Testis (tissue), 3 donors: ENCODE data around the gene TBC1D10A. TPM values are rescaled to one million over a fixed set of nuclear protein-coding genes. Genes with fewer than 3 reads are reported as not detected.

Source experiments
- DNase-seq: peaks from one replicate; pipeline ENCODE4 v3.0.0-alpha.2; 2019
- H3K27ac ChIP-seq, 2 donors: fragments of 200-600 bp; sonication (generic); one replicate each; pipeline ENCODE4 v1.5.1; 2019
- H3K27me3 ChIP-seq: fragments of 200-600 bp; sonication (generic); one replicate; pipeline ENCODE4 v1.5.1; 2019
- H3K36me3 ChIP-seq: fragments of 200-600 bp; sonication (generic); one replicate; pipeline ENCODE4 v1.5.1; 2017; ENCODE audit warnings: low read depth; ENCODE audit errors: missing control alignments
- H3K4me1 ChIP-seq: fragments of 200-600 bp; sonication (generic); one replicate; pipeline ENCODE4 v1.5.1; 2019
- H3K4me3 ChIP-seq, 2 donors: fragments of 200-600 bp; sonication (generic); one replicate each; pipeline ENCODE4 v1.5.1; 2017 to 2019
- H3K9me3 ChIP-seq: fragments of 200-600 bp; sonication (generic); one replicate; pipeline ENCODE4 v1.5.1; 2017
- CTCF ChIP-seq, 3 experiments: fragments of 450-650 bp in 2 of 3; fragments of 200-600 bp in 1 of 3; sonication (generic) in 1 of 3; IDR thresholded peaks; one replicate each; pipeline ENCODE4 v1.5.1; 2016 to 2019; ENCODE audit warnings: antibody characterized with exemption in 3 of 3, mild to moderate bottlenecking in 2 of 3, moderate library complexity in 1 of 3
- POLR2A ChIP-seq: fragments of 450-650 bp; IDR thresholded peaks from one replicate; pipeline ENCODE4 v1.6.1; 2017; ENCODE audit warnings: antibody characterized with exemption, mild to moderate bottlenecking, moderate library complexity
- WGBS, 2 donors: methylation state at CpG; one replicate each; pipeline ENCODE4 v1.1.5; 2018; 5-methylcytosine and 5-hydroxymethylcytosine counted together
- intact Hi-C: fragments of 100-400 bp; cut with DNase I; formaldehyde crosslinking; loops from one replicate; pipeline ENCODE4 v1.15.1; 2023; ENCODE audit warnings: low total_unique reads
- polyA plus RNA-seq: library from polyadenylated mRNA; stranded (reverse); fragments of 350-450 nt; fragmentation: Illumina TruSeq; extraction: RNeasy Lipid Tissue Mini Kit (QIAGEN cat#74804); gene quantifications from one replicate; pipeline ENCODE4 v1.2.3, GENCODE V29; 2014; ENCODE audit warnings: low read depth, low replicate concordance; ENCODE audit not compliant: insufficient read depth
- total RNA-seq, 2 donors: library from RNA; depleted of rRNA; stranded (reverse); fragments of >200 nt; gene quantifications; one replicate each; pipeline ENCODE4 v1.2.3, GENCODE V29; 2016

TBC1D10A gene
- total and polyA plus RNA-seq, 3 donors from 2014 or later = 48.4 to 79.1 (median 51.0) TPM

GRCh38 chr22:30251711-30252110 lies 75.0 kb downstream of the TBC1D10A start:
- no peak for DNase-seq
- H3K27me3 ChIP-seq = no peaks in the 10 kb centered on the region
- intact Hi-C loops = no loop called here
- 78 to 87% methylated on average over 10 of the region's 10 CpGs for WGBS, 2 donors
- no peaks in the 10 kb centered on the region for H3K36me3 ChIP-seq
- H3K4me1 ChIP-seq = peaks cover 18% of the 10 kb centered on the region
- H3K9me3 ChIP-seq = no peaks in the 10 kb centered on the region
- H3K4me3 ChIP-seq = no peak overlapping the region
- H3K27ac ChIP-seq = no peak overlapping the region
- no peak for TF ChIP-seq POLR2A
- TF ChIP-seq CTCF (IDR thresholded peaks at IDR 0.05) = no peak

- TF ChIP-seq POLR2A = no peak
- H3K27ac ChIP-seq = no peak overlapping the region
- H3K27me3 ChIP-seq = no peaks in the 10 kb centered on the region
- WGBS, 2 donors = 79 to 85% methylated on average over 9 to 12 of the region's 12 CpGs
- H3K9me3 ChIP-seq = no peaks in the 10 kb centered on the region
- no peak for DNase-seq
- intact Hi-C loops = no loop called here
- no peak overlapping the region for H3K4me3 ChIP-seq
- H3K36me3 ChIP-seq = no peaks in the 10 kb centered on the region
- peaks cover 17% of the 10 kb centered on the region for H3K4me1 ChIP-seq
Measured at GRCh38 chr22:30250661-30251267, 76.0 kb downstream of the TBC1D10A start.

GRCh38 chr22:30250039-30250565 lies 76.6 kb downstream of the TBC1D10A start:
- intact Hi-C loops = no loop called here
- Histone ChIP-seq H3K4me3 (no peak overlapping the region), H3K9me3 (no peaks in the 10 kb centered on the region), H3K27ac (no peak overlapping the region), H3K4me1 (peaks cover 18% of the 10 kb centered on the region), H3K27me3 (no peaks in the 10 kb centered on the region), H3K36me3 (no peaks in the 10 kb centered on the region)
- WGBS, 2 donors = 80 to 96% methylated on average over 2 to 3 of the region's 3 CpGs
- DNase-seq = no peak
- TF ChIP-seq CTCF (IDR thresholded peaks at IDR 0.05) (no peak), POLR2A (no peak)

- peaks cover 18% of the 10 kb centered on the region for H3K4me1 ChIP-seq
- no peaks in the 10 kb centered on the region for H3K36me3 ChIP-seq
- intact Hi-C loops = no loop called here
- TF ChIP-seq POLR2A (no peak), CTCF (IDR thresholded peaks at IDR 0.05) (no peak)
- no peaks in the 10 kb centered on the region for H3K9me3 ChIP-seq
- DNase-seq = peak; percentile 42
- WGBS, 2 donors = 72 to 77% methylated on average over 16 to 27 of the region's 27 CpGs
- H3K4me3 ChIP-seq = no peak overlapping the region
- H3K27me3 ChIP-seq = no peaks in the 10 kb centered on the region
- no peak overlapping the region for H3K27ac ChIP-seq
Measured at GRCh38 chr22:30249049-30250038, 77.4 kb downstream of the TBC1D10A start.

GRCh38 chr22:30248484-30248883 lies 78.3 kb downstream of the TBC1D10A start:
- intact Hi-C loops = no loop called here
- Histone ChIP-seq H3K4me1 (peaks cover 17% of the 10 kb centered on the region), H3K9me3 (no peaks in the 10 kb centered on the region), H3K27me3 (no peaks in the 10 kb centered on the region), H3K4me3 (no peak overlapping the region), H3K27ac (no peak overlapping the region), H3K36me3 (no peaks in the 10 kb centered on the region)
- TF ChIP-seq CTCF (IDR thresholded peaks at IDR 0.05) = no peak
- TF ChIP-seq POLR2A = no peak
- DNase-seq = no peak
- WGBS, 2 donors = 82 to 85% methylated on average over 6 of the region's 6 CpGs
